ENCODE measurements around the gene SYT9. TPM values are rescaled to one million over a fixed set of nuclear protein-coding genes. Genes with fewer than 3 reads are reported as not detected.

Gene SYT9
- polyA plus RNA-seq, 2 of the 4 experiments (the other 2 are of a cell fraction) = 0.10 TPM; not detected in 1

- no peak overlapping the region for H3K4me3 ChIP-seq
- WGBS (ENCODE audit: missing lambda C conversion rate) = 33% methylated on average over 1 of the region's 1 CpG
- CTCF ChIA-PET = interaction anchor here (0.7 kb wide), 1 partner anchor 150 kb away, joined by 3 read pairs; no protein-coding TSS in a partner anchor
- H3K4me2 ChIP-seq = no peak overlapping the region
- no peak for DNase-seq (ENCODE audit: low read depth in 1 of 2, low spot score in 1 of 2)
- FAIRE-seq = no peak
- H3K9me3 ChIP-seq = peaks cover 2% of the 10 kb centered on the region; the same call in 1 of the 3 replicates
- POLR2A ChIA-PET = no interaction called here
- no peak for ATAC-seq
- H3K4me1 ChIP-seq = no peaks in the 10 kb centered on the region
- no peak overlapping the region for H3K27ac ChIP-seq
- TF ChIP-seq ZC3H11A (IDR thresholded peaks at IDR 0.05) (no peak), SREBF2 (IDR thresholded peaks at IDR 0.05) (no peak), GATA3 (IDR thresholded peaks at IDR 0.05; ENCODE audit: borderline replicate concordance) (no peak), ZNF302 (CRISPR knock-in tag; IDR thresholded peaks at IDR 0.05) (no peak), ATOH8 (CRISPR knock-in tag; IDR thresholded peaks at IDR 0.05; ENCODE audit: low read depth) (no peak), CHD4 (IDR thresholded peaks at IDR 0.05; ENCODE audit: borderline replicate concordance) (no peak)
These were observed 124.7 kb downstream of the SYT9 start for GRCh38 chr11:7376386-7376785.

DNA sequence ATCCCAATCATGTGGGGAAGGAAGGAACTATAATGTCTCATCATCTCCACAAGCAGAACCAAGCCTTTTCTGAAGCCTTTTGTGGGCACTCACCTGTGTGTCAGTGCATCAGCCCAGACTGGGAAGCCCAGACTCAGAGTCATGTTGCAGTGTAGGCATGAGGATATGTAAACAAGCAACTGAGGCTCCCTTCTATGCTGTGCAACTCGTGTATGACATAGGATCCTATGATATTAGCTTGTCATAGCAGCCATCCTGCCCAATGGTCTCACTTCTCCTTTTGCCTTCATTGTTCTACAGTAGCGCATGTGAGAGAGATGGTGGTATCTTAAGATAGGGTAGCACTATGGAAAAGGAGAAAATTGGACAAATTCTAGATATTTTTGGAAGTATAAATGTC is 130.2 kb downstream of the SYT9 start:
- ATAC-seq (no peak), DNase-seq (ENCODE audit: low read depth in 1 of 2, low spot score in 1 of 2) (no peak), FAIRE-seq (no peak)
- 0% methylated on average over 2 of the region's 2 CpGs for WGBS (ENCODE audit: missing lambda C conversion rate)
- Histone ChIP-seq H3K4me2 (no peak overlapping the region), H3K4me1 (no peaks in the 10 kb centered on the region), H3K27ac (no peak overlapping the region), H3K4me3 (no peak overlapping the region), H3K9me3 (no peaks in the 10 kb centered on the region)
- POLR2A ChIA-PET = no interaction called here
- CTCF ChIA-PET = interaction anchor here (0.5 kb wide), 1 partner anchor 264 kb away, joined by 3 read pairs; no protein-coding TSS in a partner anchor
- TF ChIP-seq KDM5A (IDR thresholded peaks at IDR 0.05) = no peak
- TF ChIP-seq KDM1A (IDR thresholded peaks at IDR 0.05; ENCODE audit: low read depth) = no peak
- TF ChIP-seq FOSB (CRISPR knock-in tag; IDR thresholded peaks at IDR 0.05) = no peak
- TF ChIP-seq, protein P1, sequence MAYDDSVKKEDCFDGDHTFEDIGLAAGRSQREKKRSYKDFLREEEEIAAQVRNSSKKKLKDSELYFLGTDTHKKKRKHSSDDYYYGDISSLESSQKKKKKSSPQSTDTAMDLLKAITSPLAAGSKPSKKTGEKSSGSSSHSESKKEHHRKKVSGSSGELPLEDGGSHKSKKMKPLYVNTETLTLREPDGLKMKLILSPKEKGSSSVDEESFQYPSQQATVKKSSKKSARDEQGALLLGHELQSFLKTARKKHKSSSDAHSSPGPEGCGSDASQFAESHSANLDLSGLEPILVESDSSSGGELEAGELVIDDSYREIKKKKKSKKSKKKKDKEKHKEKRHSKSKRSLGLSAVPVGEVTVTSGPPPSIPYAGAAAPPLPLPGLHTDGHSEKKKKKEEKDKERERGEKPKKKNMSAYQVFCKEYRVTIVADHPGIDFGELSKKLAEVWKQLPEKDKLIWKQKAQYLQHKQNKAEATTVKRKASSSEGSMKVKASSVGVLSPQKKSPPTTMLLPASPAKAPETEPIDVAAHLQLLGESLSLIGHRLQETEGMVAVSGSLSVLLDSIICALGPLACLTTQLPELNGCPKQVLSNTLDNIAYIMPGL (CRISPR knock-in tag; IDR thresholded peaks at IDR 0.05; ENCODE audit: borderline replicate concordance) = no peak
- TF ChIP-seq JUN (IDR thresholded peaks at IDR 0.05) = no peak
- no peak for TF ChIP-seq BHLHE40 (IDR thresholded peaks at IDR 0.05; ENCODE audit: low read depth, low read length)
- no peak for TF ChIP-seq E2F6 (IDR thresholded peaks at IDR 0.05; ENCODE audit: borderline replicate concordance, low read depth)
- no peak for TF ChIP-seq PHF8 (IDR thresholded peaks at IDR 0.05; ENCODE audit: borderline replicate concordance, low read depth)
- TF ChIP-seq TFCP2L1 (CRISPR knock-in tag; IDR thresholded peaks at IDR 0.05) = no peak

GRCh38 chr11:7383406-7383805 is 131.7 kb downstream of the SYT9 start:
- POLR2A ChIA-PET = no interaction called here
- no peaks in the 10 kb centered on the region for H3K4me1 ChIP-seq
- TF ChIP-seq SREBF2 (IDR thresholded peaks at IDR 0.05) = no peak
- no peak overlapping the region for H3K27ac ChIP-seq
- ATAC-seq = no peak
- H3K4me3 ChIP-seq = no peak overlapping the region
- H3K9me3 ChIP-seq = no peaks in the 10 kb centered on the region
- CTCF ChIA-PET = no interaction called here
- WGBS (ENCODE audit: missing lambda C conversion rate) = 5% methylated on average over 4 of the region's 4 CpGs
- no peak for DNase-seq (ENCODE audit: low read depth in 1 of 2, low spot score in 1 of 2)
- FAIRE-seq = no peak
- H3K4me2 ChIP-seq = no peak overlapping the region

GRCh38 chr11:7384691-7385090 is 133.0 kb downstream of the SYT9 start:
- Histone ChIP-seq H3K4me1 (no peaks in the 10 kb centered on the region), H3K4me2 (no peak overlapping the region), H3K9me3 (no peaks in the 10 kb centered on the region), H3K27ac (no peak overlapping the region), H3K4me3 (no peak overlapping the region)
- TF ChIP-seq HOXA7 (CRISPR knock-in tag; IDR thresholded peaks at IDR 0.05) = no peak
- ATAC-seq (no peak), FAIRE-seq (no peak), DNase-seq (ENCODE audit: low read depth in 1 of 2, low spot score in 1 of 2) (no peak)
- CTCF ChIA-PET = no interaction called here
- POLR2A ChIA-PET = no interaction called here

Measured in A549 (cell line).